HG03139 (cell line): ENCODE data around the gene NDC1.
"Not testable (repeated sequence)": the region's sequence is repeated elsewhere in the genome, so short reads cannot be mapped to it uniquely, and the experiment has no call there.

Source experiments
- ATAC-seq: cut with Tn5 transposase; IDR thresholded peaks from one replicate; pipeline ENCODE4 v1.9.1; 2021; ENCODE audit not compliant: unreplicated experiment

Gene NDC1, protein sequence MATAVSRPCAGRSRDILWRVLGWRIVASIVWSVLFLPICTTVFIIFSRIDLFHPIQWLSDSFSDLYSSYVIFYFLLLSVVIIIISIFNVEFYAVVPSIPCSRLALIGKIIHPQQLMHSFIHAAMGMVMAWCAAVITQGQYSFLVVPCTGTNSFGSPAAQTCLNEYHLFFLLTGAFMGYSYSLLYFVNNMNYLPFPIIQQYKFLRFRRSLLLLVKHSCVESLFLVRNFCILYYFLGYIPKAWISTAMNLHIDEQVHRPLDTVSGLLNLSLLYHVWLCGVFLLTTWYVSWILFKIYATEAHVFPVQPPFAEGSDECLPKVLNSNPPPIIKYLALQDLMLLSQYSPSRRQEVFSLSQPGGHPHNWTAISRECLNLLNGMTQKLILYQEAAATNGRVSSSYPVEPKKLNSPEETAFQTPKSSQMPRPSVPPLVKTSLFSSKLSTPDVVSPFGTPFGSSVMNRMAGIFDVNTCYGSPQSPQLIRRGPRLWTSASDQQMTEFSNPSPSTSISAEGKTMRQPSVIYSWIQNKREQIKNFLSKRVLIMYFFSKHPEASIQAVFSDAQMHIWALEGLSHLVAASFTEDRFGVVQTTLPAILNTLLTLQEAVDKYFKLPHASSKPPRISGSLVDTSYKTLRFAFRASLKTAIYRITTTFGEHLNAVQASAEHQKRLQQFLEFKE

GRCh38 chr1:53837924-53838653 is at the start of gene NDC1:
TSS of gene NDC1 (minus strand) at chr1:53838296. CDS start at chr1:53838261, 35 bp downstream.
- ATAC-seq, result peak; percentile 89

- not testable (repeated sequence) for ATAC-seq
Measured at GRCh38 chr1:53883600-53883999, 45.5 kb upstream of the NDC1 start.

DNA sequence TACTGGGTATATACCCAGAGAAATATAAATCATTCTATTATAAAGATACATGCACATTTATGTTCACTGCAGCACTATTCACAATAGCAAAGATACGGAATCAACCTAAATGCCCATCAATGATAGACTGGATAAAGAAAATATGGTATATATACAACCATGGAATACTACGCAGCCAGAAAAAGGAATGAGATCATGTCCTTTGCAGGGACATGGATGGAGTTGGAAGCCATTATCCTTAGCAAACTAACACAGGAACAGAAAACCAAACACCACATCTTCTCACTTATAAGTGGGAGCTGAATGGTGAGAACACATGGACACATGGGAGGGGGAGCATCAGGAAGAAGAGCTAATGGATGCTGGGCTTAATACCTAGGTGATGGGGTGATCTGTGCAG is 43.8 kb upstream of the NDC1 start:
- not testable (repeated sequence) for ATAC-seq

DNA sequence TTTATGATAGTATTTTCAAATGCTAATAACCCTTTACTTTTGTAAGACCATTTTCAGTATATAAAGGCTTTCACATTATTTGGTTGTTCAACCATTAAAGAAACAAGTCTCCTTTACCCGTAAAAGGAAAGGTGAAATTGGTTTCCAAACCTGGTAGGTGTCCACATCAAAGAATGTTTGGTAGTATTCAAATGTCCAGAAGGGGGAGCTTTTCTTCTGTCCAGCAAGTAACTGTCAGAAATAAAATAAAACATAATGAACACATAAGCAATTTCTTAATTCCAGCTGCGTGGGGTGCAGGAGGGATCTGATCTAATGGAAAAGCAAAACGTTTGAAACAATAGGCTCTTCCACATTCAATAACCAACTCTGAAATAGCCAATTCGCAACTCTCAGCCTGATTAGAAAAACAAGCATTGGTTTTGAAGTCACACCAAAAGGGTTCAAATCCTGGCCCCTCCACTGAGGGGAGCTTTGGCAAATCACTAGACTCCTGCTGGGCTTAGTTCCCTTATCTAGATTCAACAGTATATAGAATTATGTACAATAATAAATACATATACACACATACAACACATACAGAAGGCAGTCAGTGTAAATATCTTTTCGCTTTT is 40.5 kb upstream of the NDC1 start:
- no peak for ATAC-seq

- not testable (repeated sequence) for ATAC-seq
Measured at GRCh38 chr1:53875150-53875549, 37.1 kb upstream of the NDC1 start.

- ATAC-seq, result no peak
Measured at GRCh38 chr1:53871773-53872484, 33.8 kb upstream of the NDC1 start.

DNA sequence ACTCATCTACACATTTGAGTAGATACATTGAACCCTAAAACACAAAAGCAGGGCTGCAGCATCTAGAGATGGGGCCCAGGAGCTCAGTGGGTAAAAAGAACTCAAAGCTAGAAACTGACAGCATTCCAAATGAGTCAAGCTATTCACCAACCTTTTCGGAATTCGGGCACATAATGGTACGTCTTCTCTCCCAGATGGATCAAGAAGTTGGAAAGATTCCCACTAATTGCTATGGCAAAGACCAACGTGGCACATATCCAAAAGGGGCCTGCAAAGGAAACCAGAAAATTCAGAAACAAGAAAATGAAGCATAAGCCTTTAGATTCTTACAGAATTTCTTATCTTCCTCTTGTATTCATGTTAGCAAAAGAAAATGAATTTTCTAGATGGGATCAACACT is 33.1 kb upstream of the NDC1 start:
- ATAC-seq, result no peak

DNA sequence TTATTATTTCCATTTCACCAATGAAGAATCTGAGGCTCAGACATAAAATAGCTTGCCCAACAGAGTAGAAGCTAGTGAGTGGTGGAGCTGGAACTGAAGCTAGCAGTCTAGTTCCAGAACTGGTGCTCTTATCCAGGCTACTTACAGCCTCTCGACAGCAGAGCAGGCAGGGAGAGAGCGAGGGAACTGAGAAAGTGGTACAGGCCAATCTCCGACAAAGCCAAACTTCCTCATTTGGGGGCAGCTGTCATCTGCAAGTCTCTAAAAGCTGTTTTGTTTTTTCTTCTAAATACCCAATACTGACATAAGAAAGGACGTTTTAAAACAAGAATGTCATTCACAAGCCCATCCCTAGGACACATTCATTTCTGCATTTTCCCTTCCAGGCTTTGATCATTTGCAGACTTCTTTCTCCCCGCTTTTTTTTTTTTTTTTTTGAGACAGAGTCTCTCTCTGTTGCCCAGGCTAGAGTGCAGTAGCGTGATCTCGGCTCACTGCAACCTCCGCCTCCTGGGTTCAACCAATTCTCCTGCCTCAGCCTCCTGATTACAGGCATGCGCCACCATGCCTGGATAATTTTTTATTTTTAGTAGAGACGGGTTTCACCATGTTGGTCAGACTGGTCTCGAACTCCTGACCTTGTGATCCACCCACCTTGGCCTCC is 31.5 kb upstream of the NDC1 start:
- no peak for ATAC-seq

GRCh38 chr1:53868565-53868964 is 30.5 kb upstream of the NDC1 start:
- no peak for ATAC-seq

- no peak for ATAC-seq
Measured at GRCh38 chr1:53862507-53862906, 24.4 kb upstream of the NDC1 start.

DNA sequence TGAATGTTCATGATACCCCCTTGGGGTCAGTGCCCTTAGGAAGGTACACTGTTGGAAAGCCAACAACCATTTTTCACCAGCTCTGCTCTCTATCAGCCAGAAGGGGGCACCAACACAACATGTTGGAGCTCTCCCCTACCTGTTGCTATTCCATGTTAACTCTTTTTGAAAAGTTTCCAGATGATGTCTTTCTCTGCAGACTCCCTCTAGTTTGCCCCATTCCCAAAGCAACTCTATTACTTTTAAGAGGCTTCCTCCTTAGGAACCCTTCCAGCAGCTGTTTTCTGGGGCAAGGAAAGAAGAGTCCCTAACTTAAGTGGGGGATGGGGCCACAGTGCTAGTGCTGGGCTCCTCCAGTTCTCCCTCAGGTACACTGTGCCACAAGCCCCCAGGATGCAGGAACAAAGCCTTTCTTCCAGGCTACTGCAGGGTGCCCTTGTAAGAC is 22.9 kb upstream of the NDC1 start:
- ATAC-seq, result no peak

DNA sequence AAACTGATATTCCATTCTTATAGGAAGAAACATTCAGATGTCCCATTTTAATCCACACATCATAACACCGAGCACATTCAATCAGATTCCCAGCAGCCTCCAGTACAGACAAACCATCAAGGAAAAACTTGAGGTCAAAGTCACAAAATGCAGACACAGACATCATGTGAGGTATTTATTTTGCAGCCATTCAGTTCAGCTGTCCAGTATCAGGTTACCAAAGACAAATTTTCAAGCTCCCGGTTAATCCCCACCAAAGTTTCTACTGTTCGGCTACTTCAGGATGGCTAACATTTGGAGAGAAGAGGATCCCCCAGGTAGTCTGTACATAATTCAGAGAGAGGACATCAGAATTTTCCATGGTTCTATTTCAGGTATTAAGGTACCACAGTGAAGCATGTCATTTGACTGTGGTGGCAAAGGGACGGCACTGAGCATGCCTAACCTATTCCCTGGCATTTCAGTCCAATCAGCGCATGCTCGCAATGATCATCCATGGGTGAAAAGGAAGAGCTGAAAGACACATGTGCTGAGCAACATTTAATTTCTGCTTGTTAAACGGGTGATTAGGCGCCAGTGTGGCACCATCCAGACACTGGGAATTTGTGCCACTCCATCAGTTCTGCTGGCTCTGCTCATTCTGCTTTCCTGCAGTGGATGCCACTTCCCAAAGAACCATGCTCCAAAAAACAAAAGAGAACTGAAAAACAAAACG is 13.6 kb upstream of the NDC1 start:
- no peak for ATAC-seq

GRCh38 chr1:53850082-53850673 is 12.1 kb upstream of the NDC1 start:
- ATAC-seq, result no peak

GRCh38 chr1:53847980-53848379 is 9.9 kb upstream of the NDC1 start:
- no peak for ATAC-seq

DNA sequence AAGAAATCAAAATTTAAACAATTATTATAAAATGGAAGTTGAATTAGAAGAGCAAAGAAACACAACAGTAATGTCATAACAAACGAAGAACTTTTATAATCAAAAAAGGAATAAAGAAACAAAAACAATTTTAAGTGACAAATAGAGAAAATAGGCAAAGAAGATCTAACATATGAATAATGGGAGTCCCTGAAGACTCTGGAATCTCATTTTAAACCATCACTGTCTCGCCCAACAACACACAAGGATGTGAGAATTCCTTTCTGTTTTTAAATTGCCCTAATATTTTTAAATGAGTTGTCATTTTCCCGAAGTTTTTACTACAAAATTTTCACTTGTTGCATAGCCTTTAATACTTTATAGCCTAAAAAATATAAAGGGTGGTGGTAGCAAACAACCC is 4.3 kb upstream of the NDC1 start:
- no peak for ATAC-seq

- ATAC-seq, result no peak
Measured at GRCh38 chr1:53838654-53838974, 518 bp upstream of the NDC1 start.

DNA sequence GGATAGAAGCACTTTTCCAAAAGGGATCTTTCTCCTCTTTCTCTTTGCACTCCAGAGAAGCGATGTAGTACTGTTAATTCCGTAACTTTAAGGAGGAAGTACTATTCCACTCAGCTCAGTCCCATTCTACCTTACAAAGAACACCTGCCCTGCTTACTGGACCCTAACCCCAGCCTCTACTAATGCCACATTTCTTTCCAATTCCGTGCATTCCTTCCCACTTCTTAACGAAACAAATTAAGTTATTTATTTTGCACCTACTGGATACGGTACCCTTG is 511 bp downstream of the NDC1 start:
- ATAC-seq, result no peak

DNA sequence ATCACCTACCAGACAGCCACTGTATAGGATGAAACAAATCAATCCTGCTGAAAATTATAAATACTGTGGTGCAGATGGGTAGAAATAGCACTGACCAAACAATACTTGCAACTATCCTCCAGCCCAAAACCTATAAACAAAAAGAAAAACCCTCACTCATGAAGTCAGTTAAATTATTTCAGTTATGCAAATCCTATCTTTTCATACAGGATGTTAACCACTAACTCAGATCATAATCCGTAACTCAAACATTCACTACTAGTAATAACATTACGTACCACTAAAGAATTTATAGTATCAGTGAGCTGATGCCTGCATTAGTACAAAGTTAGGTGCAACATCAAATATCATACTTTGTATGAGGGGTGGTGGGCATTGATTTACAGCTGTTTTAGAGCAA is 2.6 kb downstream of the NDC1 start:
- ATAC-seq, result no peak

DNA sequence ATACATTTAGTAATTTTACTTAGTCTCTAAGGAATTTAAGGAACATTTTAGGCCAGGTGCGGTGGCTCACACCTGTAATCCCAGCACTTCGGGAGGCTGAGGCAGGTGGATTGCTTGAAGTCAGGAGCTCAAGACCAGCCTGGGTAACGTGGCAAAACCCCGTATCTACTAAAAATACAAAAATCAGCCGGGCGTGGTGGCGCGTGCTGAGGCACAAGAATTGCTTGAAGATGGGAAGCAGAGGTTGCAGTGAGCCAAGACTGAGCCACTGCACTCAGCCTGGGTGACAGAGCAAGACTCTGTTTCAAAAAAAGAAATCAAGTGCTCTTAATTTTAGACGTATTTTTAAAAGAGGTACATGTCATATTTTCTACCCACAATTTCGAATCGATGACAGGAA is 3.3 kb downstream of the NDC1 start:
- ATAC-seq, result no peak

GRCh38 chr1:53833393-53833792 is 4.7 kb downstream of the NDC1 start:
- ATAC-seq, result no peak
